Vagina (tissue), 2 donors: ENCODE results near the gene GPC5.

Experiments used
- CTCF ChIP-seq, 3 experiments: fragments of 450-650 bp in 2 of 3; fragments of 200-600 bp in 1 of 3; sonication (generic) in 1 of 3; IDR thresholded peaks; one replicate each; pipeline ENCODE4 v1.5.1; 2017 to 2019; ENCODE audit warnings: antibody characterized with exemption in 3 of 3, mild to moderate bottlenecking in 2 of 3, moderate library complexity in 2 of 3
- POLR2A ChIP-seq, 2 donors: fragments of 450-650 bp; IDR thresholded peaks; one replicate each; pipeline ENCODE4 v1.6.1; 2017; ENCODE audit warnings: antibody characterized with exemption in 2 of 2, mild to moderate bottlenecking in 2 of 2, moderate library complexity in 2 of 2

GRCh38 chr13:91544723-91545122, 146.3 kb downstream of the GPC5 start:
- no peak for TF ChIP-seq CTCF (IDR thresholded peaks at IDR 0.05)
- no peak for TF ChIP-seq POLR2A (IDR thresholded peaks at IDR 0.05)
